HL-60 (cell line): ENCODE measurements around the gene RSU1.

Source experiments
- CTCF ChIP-seq: IDR thresholded peaks from one replicate; pipeline ENCODE4 v1.5.1; 2011; ENCODE audit warnings: low read length, control low read depth, inconsistent platforms; ENCODE audit not compliant: insufficient read depth
- GABPA ChIP-seq: IDR thresholded peaks from 2 replicates; pipeline ENCODE4 v1.6.1; 2012; ENCODE audit warnings: low read depth
- POLR2AphosphoS5 ChIP-seq: IDR thresholded peaks from 2 replicates; pipeline ENCODE4 v1.6.1; 2012; ENCODE audit warnings: low read depth
- REST ChIP-seq: IDR thresholded peaks from 2 replicates; pipeline ENCODE4 v1.6.1; 2012; ENCODE audit warnings: low read depth; ENCODE audit not compliant: insufficient replicate concordance
- SPI1 ChIP-seq: IDR thresholded peaks from 2 replicates; pipeline ENCODE4 v1.6.1; 2012; ENCODE audit warnings: low read depth, mild to moderate bottlenecking, borderline replicate concordance

- TF ChIP-seq CTCF: no peak
- TF ChIP-seq POLR2AphosphoS5: no peak
- no peak for TF ChIP-seq GABPA
- no peak for TF ChIP-seq SPI1
- TF ChIP-seq REST: no peak
Observed at GRCh38 chr10:16856567-16856966, 39.3 kb upstream of the RSU1 start.
